ENCODE data around the gene CSNK1D. TPM values are rescaled to one million over a fixed set of nuclear protein-coding genes. Genes with fewer than 3 reads are reported as not detected.

The CSNK1D gene
- total RNA-seq (10 to 100 TPM; 47.1 to 81.6 (median 62.5) TPM), polyA plus RNA-seq (100 to 1,000 TPM; 101 to 107 TPM)

GRCh38 chr17:82273327-82274133 is at the start of gene CSNK1D:
Gene CSNK1D, minus strand, starts transcription at chr17:82273700. Its CDS starts 319 bp downstream, at chr17:82273381.
- Histone ChIP-seq H3K4me1 (peaks cover 27 to 47% (median 32%) of the 10 kb centered on the region in 3 donors), H3K4me3 (peak within 1 kb of the TSS; percentile 76 to 97 (median 90)), H3K36me3 (no peaks in the 10 kb centered on the region), H3K9me3 (no peaks in the 10 kb centered on the region), H3K27me3 (no peaks in the 10 kb centered on the region), H3K27ac (peak within 1 kb of the TSS; percentile 97 to 99 (median 98))
- WGBS, 2 donors = 3% methylated on average over 69 to 80 of the region's 80 CpGs
- DNase-seq = peak; percentile 89 to 98 (median 94)
- TF ChIP-seq CTCF (IDR thresholded peaks at IDR 0.05) = no peak
- intact Hi-C loops (cut with DNase I) = no loop called here
- peak; percentile 90 to 94 (median 92) for ATAC-seq
- no peak for FAIRE-seq

GRCh38 chr17:82322526-82323453 is 49.3 kb upstream of the CSNK1D start:
- intact Hi-C loops (cut with DNase I) = loop anchor here (5.0 to 10.0 kb wide), 3 partner anchors 85 to 118 kb away; no protein-coding TSS in a partner anchor
- no peak for TF ChIP-seq CTCF (IDR thresholded peaks at IDR 0.05)
- peak in 1 of 6 donors; percentile 65 for DNase-seq
- ATAC-seq = peak in 1 of 4 donors; percentile 4
- H3K9me3 ChIP-seq = no peaks in the 10 kb centered on the region
- H3K27ac ChIP-seq = no peak overlapping the region
- no peak for FAIRE-seq
- peaks cover 0 to 3% (median 0%) of the 10 kb centered on the region in 3 donors for H3K4me1 ChIP-seq
- H3K4me3 ChIP-seq = no peak overlapping the region
- no peaks in the 10 kb centered on the region for H3K36me3 ChIP-seq
- 68 to 77% methylated on average over 28 of the region's 28 CpGs for WGBS, 2 donors
- H3K27me3 ChIP-seq = no peaks in the 10 kb centered on the region

- H3K9me3 ChIP-seq = no peaks in the 10 kb centered on the region
- no peaks in the 10 kb centered on the region for H3K27me3 ChIP-seq
- WGBS, 2 donors = 41 to 53% methylated on average over 21 of the region's 21 CpGs
- H3K27ac ChIP-seq = no peak overlapping the region
- intact Hi-C loops (cut with DNase I) = loop anchor here (2.0 to 10.0 kb wide), 4 partner anchors 85 to 117 kb away; no protein-coding TSS in a partner anchor
- H3K36me3 ChIP-seq = no peaks in the 10 kb centered on the region
- H3K4me1 ChIP-seq = peaks cover 0 to 3% (median 0%) of the 10 kb centered on the region in 3 donors
- FAIRE-seq (no peak), ATAC-seq (peak in 2 of 4 donors; percentile 9 to 15), DNase-seq (peak in 3 of 6 donors; percentile 40 to 68 (median 58))
- no peak for TF ChIP-seq CTCF (IDR thresholded peaks at IDR 0.05)
- no peak overlapping the region for H3K4me3 ChIP-seq
Observed at GRCh38 chr17:82321947-82322466, 48.5 kb upstream of the CSNK1D start.

GRCh38 chr17:82320956-82321927 is 47.7 kb upstream of the CSNK1D start:
- H3K4me3 ChIP-seq = no peak overlapping the region
- H3K9me3 ChIP-seq = no peaks in the 10 kb centered on the region
- DNase-seq (peak in 4 of 6 donors; percentile 51 to 84 (median 72)), ATAC-seq (peak; percentile 64 to 77 (median 73)), FAIRE-seq (no peak)
- WGBS, 2 donors = 31 to 39% methylated on average over 60 to 65 of the region's 65 CpGs
- TF ChIP-seq CTCF (IDR thresholded peaks at IDR 0.05) = peak; percentile 82 to 92 (median 88)
- H3K27ac ChIP-seq = no peak overlapping the region
- no peaks in the 10 kb centered on the region for H3K36me3 ChIP-seq
- H3K4me1 ChIP-seq = peaks cover 0 to 3% (median 0%) of the 10 kb centered on the region in 3 donors
- intact Hi-C loops (cut with DNase I) = loop anchor here (2.0 to 10.0 kb wide), 4 partner anchors 84 to 116 kb away; no protein-coding TSS in a partner anchor
- H3K27me3 ChIP-seq = no peaks in the 10 kb centered on the region

Data from pancreas (tissue), 10 donors.